OCI-LY3 (cell line): ENCODE data around the gene NBPF20.
"Not testable (repeated sequence)": the region's sequence is repeated elsewhere in the genome, so short reads cannot be mapped to it uniquely, and the experiment has no call there.

ENCODE experiments used
- EZH2phosphoT487 ChIP-seq: fragments of 200-600 bp; shearing (Covaris generic); IDR thresholded peaks from 2 replicates; pipeline ENCODE4 v1.6.1; 2018; ENCODE audit warnings: antibody characterized with exemption, mixed run types, low read depth
- TF ChIP-seq, protein P1 (sequence below): fragments of 200-600, 300-600 bp; sonication (generic); IDR thresholded peaks from 2 replicates; pipeline ENCODE4 v1.5.1; 2014; ENCODE audit warnings: antibody characterized with exemption, low read length, low read depth

DNA sequence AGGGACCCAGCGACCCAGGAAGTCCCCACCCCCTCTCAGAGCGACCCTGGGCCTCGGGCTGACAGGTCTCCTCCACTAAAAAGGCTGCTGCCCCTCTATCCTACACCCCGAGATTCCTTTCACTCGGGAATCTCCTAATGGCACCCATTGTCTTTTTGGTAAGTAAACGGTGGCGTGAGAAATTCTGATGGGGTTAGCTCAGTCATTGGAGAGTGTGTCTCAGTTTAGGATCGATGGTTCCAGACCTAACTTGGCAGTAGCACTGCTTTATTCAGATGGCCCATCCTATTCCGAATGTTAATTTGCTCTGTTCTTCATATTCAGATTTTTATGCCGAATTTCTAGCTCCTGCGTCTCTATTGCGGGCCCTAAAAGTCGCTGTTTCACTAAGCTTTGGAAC, 34.6 kb upstream of the NBPF20 start:
- TF ChIP-seq, protein P1, sequence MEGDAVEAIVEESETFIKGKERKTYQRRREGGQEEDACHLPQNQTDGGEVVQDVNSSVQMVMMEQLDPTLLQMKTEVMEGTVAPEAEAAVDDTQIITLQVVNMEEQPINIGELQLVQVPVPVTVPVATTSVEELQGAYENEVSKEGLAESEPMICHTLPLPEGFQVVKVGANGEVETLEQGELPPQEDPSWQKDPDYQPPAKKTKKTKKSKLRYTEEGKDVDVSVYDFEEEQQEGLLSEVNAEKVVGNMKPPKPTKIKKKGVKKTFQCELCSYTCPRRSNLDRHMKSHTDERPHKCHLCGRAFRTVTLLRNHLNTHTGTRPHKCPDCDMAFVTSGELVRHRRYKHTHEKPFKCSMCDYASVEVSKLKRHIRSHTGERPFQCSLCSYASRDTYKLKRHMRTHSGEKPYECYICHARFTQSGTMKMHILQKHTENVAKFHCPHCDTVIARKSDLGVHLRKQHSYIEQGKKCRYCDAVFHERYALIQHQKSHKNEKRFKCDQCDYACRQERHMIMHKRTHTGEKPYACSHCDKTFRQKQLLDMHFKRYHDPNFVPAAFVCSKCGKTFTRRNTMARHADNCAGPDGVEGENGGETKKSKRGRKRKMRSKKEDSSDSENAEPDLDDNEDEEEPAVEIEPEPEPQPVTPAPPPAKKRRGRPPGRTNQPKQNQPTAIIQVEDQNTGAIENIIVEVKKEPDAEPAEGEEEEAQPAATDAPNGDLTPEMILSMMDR, result not testable (repeated sequence)
- TF ChIP-seq EZH2phosphoT487, result not testable (repeated sequence)
